Mesothelial cell of epicardium (in vitro differentiated cells): ENCODE results near the gene SERPINA4. TPM values are rescaled to one million over a fixed set of nuclear protein-coding genes. Genes with fewer than 3 reads are reported as not detected.

Experiments
- DNase-seq, 2 experiments: peaks; one replicate each; pipeline ENCODE4 v3.0.0; 2021; ENCODE audit warnings: low spot score in 2 of 2; ENCODE audit not compliant: unreplicated experiment in 2 of 2
- H3K27ac Mint-ChIP-seq: 2 replicates; pipeline ENCODE4 v1.8.0; 2021; ENCODE audit warnings: mixed read lengths
- H3K27me3 Mint-ChIP-seq: 2 replicates; pipeline ENCODE4 v1.8.0; 2021; ENCODE audit warnings: low read depth, mixed read lengths
- H3K36me3 Mint-ChIP-seq: 2 replicates; pipeline ENCODE4 v1.8.0; 2021; ENCODE audit warnings: mixed read lengths
- H3K4me1 Mint-ChIP-seq: 2 replicates; pipeline ENCODE4 v1.8.0; 2021; ENCODE audit warnings: mixed read lengths
- H3K4me3 Mint-ChIP-seq: 2 replicates; pipeline ENCODE4 v1.8.0; 2021; ENCODE audit warnings: mild to moderate bottlenecking, moderate library complexity, mixed read lengths
- H3K9me3 Mint-ChIP-seq: 2 replicates; pipeline ENCODE4 v1.8.0; 2021; ENCODE audit warnings: mixed read lengths
- total RNA-seq: library from RNA; stranded (reverse); gene quantifications from 3 replicates; pipeline ENCODE4 v1.2.1, GENCODE V29; 2021
- TF ChIP-seq, protein P1 (sequence below): fragments of 200-600 bp; sonication (generic); IDR thresholded peaks from one replicate; pipeline ENCODE4 v1.5.0; 2021; ENCODE audit warnings: antibody characterized with exemption; ENCODE audit not compliant: unreplicated experiment

The SERPINA4 gene
- total RNA-seq, 1 donor from 2014 or later, result not detected

DNA sequence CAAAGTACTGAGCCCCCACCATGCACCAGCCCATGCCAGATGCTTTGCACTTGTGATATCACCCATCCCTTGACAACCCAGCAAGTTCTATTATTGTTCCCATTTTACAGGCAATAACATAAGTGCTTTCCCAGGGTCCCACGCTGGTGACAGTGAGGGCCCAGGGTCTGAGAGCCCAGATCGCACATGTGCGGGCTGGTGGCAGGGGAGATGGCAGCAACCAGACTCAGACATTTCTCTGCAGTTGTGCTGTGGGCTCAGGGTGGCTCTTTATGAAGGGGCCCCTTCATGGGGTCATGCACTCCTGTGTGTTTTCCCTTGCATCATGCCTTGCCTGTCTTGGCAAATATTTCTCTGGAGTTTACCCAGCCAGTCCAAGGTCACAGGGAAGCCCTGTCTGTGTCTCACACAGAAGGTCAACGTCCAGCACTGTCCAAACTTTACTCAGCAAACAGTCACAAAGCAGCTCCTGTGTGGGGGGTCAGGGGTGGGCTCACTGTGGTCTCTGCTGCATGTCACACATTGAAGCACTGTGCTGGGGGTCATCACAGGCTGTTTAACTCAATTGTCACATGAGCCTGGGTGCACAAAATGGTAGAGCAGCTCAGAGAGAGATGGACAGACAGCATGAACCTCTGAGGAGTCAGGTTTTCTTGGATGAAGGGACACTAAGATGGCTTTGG, 32.6 kb downstream of the SERPINA4 start:
- peaks cover 5% of the 10 kb centered on the region for H3K4me1 Mint-ChIP-seq
- H3K36me3 Mint-ChIP-seq, result no peaks in the 10 kb centered on the region
- H3K27ac Mint-ChIP-seq, result no peak overlapping the region

DNA sequence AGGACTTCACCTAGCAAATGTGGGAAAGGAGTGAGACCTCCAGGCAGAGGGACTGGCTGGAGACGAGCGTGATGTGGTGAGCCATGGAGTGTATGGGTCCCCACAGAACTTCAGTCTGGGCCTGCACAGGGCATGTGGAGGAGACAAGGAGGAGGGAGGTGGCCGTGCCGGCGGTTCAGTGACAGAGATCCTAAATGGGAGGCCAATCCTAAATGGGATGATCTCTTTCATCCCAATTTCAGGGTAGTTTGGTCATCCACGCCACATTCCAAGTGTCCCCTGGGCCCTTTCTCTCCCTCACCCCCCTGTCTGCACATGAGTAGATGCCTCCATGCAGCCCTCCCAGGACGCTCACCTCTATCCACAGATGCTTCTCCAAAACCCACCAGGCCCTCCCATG, 33.2 kb downstream of the SERPINA4 start:
- no peak for DNase-seq
- no peak overlapping the region for H3K4me3 Mint-ChIP-seq
- no peaks in the 10 kb centered on the region for H3K9me3 Mint-ChIP-seq
- H3K27ac Mint-ChIP-seq, result no peak overlapping the region
- TF ChIP-seq, protein P1, sequence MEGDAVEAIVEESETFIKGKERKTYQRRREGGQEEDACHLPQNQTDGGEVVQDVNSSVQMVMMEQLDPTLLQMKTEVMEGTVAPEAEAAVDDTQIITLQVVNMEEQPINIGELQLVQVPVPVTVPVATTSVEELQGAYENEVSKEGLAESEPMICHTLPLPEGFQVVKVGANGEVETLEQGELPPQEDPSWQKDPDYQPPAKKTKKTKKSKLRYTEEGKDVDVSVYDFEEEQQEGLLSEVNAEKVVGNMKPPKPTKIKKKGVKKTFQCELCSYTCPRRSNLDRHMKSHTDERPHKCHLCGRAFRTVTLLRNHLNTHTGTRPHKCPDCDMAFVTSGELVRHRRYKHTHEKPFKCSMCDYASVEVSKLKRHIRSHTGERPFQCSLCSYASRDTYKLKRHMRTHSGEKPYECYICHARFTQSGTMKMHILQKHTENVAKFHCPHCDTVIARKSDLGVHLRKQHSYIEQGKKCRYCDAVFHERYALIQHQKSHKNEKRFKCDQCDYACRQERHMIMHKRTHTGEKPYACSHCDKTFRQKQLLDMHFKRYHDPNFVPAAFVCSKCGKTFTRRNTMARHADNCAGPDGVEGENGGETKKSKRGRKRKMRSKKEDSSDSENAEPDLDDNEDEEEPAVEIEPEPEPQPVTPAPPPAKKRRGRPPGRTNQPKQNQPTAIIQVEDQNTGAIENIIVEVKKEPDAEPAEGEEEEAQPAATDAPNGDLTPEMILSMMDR, result no peak
- H3K27me3 Mint-ChIP-seq, result peaks cover 12% of the 10 kb centered on the region
- no peaks in the 10 kb centered on the region for H3K36me3 Mint-ChIP-seq
- peaks cover 11% of the 10 kb centered on the region for H3K4me1 Mint-ChIP-seq

More for the DNA sequence above, 32.6 kb downstream of the SERPINA4 start:
- Mint-ChIP-seq H3K27me3 (peaks cover 12% of the 10 kb centered on the region), H3K9me3 (no peaks in the 10 kb centered on the region), H3K4me3 (no peak overlapping the region)
- no peak for DNase-seq
- TF ChIP-seq, protein P1, result no peak

DNA sequence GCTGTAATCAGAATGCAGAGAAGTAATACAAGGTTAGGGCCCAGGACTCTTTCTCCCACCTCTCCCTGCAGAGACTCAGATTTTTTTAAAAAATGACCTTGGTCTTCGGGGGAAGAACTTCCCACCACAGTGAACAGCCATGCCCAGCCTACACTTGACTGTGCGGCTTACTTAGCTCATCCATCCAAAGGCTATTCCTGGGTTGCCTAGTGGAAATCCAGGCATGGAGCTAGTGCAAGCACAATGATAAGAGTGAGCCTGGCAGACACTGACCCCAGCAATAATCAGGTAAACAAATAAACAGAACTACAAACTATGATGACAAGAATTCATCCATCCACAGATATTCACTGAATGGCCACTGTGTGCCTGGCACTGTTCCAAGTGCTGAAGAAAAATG, 34.7 kb downstream of the SERPINA4 start:
- Mint-ChIP-seq H3K27me3 (peaks cover 10% of the 10 kb centered on the region), H3K36me3 (no peaks in the 10 kb centered on the region), H3K4me1 (peaks cover 20% of the 10 kb centered on the region), H3K9me3 (no peaks in the 10 kb centered on the region), H3K27ac (no peak overlapping the region), H3K4me3 (no peak overlapping the region)
- DNase-seq, result no peak
- TF ChIP-seq, protein P1, result no peak

DNA sequence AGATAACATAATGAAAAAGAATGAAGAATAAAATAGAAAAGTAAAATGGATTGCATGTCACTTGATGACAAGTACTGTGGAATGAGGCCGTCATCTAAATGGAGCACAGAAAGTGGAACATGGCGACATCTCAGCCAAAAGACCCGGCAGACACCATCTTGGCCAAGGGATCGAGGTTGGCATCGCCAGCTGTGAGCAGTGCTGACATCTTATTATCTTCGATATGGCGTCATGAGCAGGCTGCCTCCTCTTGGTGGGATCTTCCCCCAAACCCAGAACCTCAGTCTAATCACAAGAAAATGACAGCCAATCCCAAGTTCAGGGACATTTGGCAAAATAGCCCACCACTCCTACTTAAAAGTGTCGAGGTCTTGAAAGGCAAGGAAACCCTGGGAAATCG, 35.1 kb downstream of the SERPINA4 start:
- Mint-ChIP-seq H3K36me3 (no peaks in the 10 kb centered on the region), H3K27ac (no peak overlapping the region), H3K4me3 (no peak overlapping the region), H3K27me3 (peaks cover 9% of the 10 kb centered on the region), H3K4me1 (peaks cover 22% of the 10 kb centered on the region), H3K9me3 (no peaks in the 10 kb centered on the region)
- DNase-seq, result no peak
- TF ChIP-seq, protein P1, result no peak

DNA sequence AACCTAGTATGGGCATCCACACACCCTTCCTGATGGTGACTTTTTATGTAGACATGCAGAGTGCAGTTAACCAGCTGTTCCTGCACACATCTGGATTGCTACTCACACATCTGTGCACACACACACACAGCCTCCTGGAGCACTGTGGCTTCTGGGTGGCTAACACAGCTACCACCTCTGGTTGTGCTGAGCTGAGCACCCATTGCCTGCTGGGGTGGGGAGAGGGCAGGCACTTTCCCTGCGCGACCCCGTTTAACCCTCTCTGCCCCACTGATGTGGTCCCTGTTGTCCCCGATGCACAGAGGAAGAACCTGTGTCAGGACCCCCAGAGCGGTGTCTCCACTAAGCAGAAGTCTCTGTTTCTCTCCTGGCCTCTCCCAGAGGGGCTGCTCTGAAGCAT, 36.5 kb downstream of the SERPINA4 start:
- Mint-ChIP-seq H3K27ac (no peak overlapping the region), H3K36me3 (no peaks in the 10 kb centered on the region), H3K4me1 (peaks cover 29% of the 10 kb centered on the region), H3K27me3 (peaks cover 9% of the 10 kb centered on the region), H3K4me3 (no peak overlapping the region), H3K9me3 (no peaks in the 10 kb centered on the region)
- no peak for DNase-seq
- TF ChIP-seq, protein P1, result no peak

DNA sequence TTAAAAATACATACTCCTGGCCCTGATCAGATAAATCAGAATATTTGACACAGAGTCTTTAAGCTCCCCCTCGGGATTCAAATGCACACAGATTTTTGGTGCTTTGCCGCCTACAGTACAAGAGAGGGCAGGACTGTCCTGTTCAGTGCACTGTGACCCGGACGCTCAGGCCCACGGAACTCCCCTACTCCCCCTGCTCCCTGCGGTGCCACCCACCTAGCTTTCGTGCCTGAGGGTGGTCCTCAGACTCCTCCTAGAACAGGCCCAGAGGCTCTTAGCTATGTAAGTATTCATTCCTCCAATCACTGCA, 37.2 kb downstream of the SERPINA4 start:
- DNase-seq, result no peak
- Mint-ChIP-seq H3K4me3 (no peak overlapping the region), H3K4me1 (peaks cover 29% of the 10 kb centered on the region), H3K27ac (no peak overlapping the region), H3K9me3 (no peaks in the 10 kb centered on the region), H3K27me3 (peaks cover 9% of the 10 kb centered on the region), H3K36me3 (no peaks in the 10 kb centered on the region)
- TF ChIP-seq, protein P1, result no peak
